ENCODE measurements around the gene VPS13C.

Gene VPS13C

GRCh38 chr15:62067448-62068044, 7.3 kb upstream of the VPS13C start:
- CTCF ChIA-PET = no interaction called here
- no peak for TF ChIP-seq CTCF (IDR thresholded peaks at IDR 0.05; ENCODE audit: control extremely low read depth, extremely low read depth, low read depth, missing control alignments)
- POLR2A ChIA-PET = no interaction called here
- no peak for DNase-seq (ENCODE audit: extremely low spot score)

- POLR2A ChIA-PET = no interaction called here
- CTCF ChIA-PET = no interaction called here
- DNase-seq (ENCODE audit: extremely low spot score) = peak; percentile 39
- no peak for TF ChIP-seq CTCF (IDR thresholded peaks at IDR 0.05; ENCODE audit: control extremely low read depth, extremely low read depth, low read depth, missing control alignments)
These were observed 6.6 kb upstream of the VPS13C start, which contains the start of gene C2CD4A for GRCh38 chr15:62066663-62067447. C2CD4A (plus strand) TSS chr15:62066977; CDS start chr15:62067614, 637 bp downstream.

GRCh38 chr15:62063825-62064635, 3.8 kb upstream of the VPS13C start:
- ChIA-PET CTCF (interaction anchor here (0.9 to 2.9 kb wide), 3 partner anchors 10 to 229 kb away, joined by 3 to 9 read pairs (median 5); no protein-coding TSS in a partner anchor), POLR2A (interaction anchor here (0.6 kb wide), 1 partner anchor 214 kb away, joined by 3 read pairs; no protein-coding TSS in a partner anchor)
- no peak for TF ChIP-seq CTCF (IDR thresholded peaks at IDR 0.05; ENCODE audit: control extremely low read depth, extremely low read depth, low read depth, missing control alignments)
- no peak for DNase-seq (ENCODE audit: extremely low spot score)

- TF ChIP-seq CTCF (IDR thresholded peaks at IDR 0.05; ENCODE audit: control extremely low read depth, extremely low read depth, low read depth, missing control alignments) = no peak
- ChIA-PET CTCF (interaction anchor here (1.0 to 3.6 kb wide), 13 partner anchors 8 to 225 kb away, joined by 3 to 35 read pairs (median 4); no protein-coding TSS in a partner anchor), POLR2A (no interaction called here)
- DNase-seq (ENCODE audit: extremely low spot score) = no peak
These were observed 641 bp upstream of the VPS13C start for GRCh38 chr15:62060896-62061280.

GRCh38 chr15:62059816-62060112, 483 bp downstream of the VPS13C start:
- ChIA-PET POLR2A (no interaction called here), CTCF (interaction anchor here (0.7 to 3.6 kb wide), 10 partner anchors 9 to 224 kb away, joined by 3 to 35 read pairs (median 3); no protein-coding TSS in a partner anchor)
- DNase-seq (ENCODE audit: extremely low spot score) = peak; percentile 83
- TF ChIP-seq CTCF (IDR thresholded peaks at IDR 0.05; ENCODE audit: control extremely low read depth, extremely low read depth, low read depth, missing control alignments) = no peak

- ChIA-PET CTCF (interaction anchor here (0.9 to 3.6 kb wide), 5 partner anchors 9 to 214 kb away, joined by 3 to 35 read pairs (median 3); no protein-coding TSS in a partner anchor), POLR2A (no interaction called here)
- no peak for DNase-seq (ENCODE audit: extremely low spot score)
- TF ChIP-seq CTCF (IDR thresholded peaks at IDR 0.05; ENCODE audit: control extremely low read depth, extremely low read depth, low read depth, missing control alignments) = no peak
These were observed 985 bp downstream of the VPS13C start for GRCh38 chr15:62059108-62059815.
